ENCODE data around the gene CHRNA3.
"Not testable (repeated sequence)": the region's sequence is repeated elsewhere in the genome, so short reads cannot be mapped to it uniquely, and the experiment has no call there.

Gene CHRNA3

GRCh38 chr15:78616506-78616905 lies 4.3 kb downstream of the CHRNA3 start:
- DNase-seq, result no peak

DNA sequence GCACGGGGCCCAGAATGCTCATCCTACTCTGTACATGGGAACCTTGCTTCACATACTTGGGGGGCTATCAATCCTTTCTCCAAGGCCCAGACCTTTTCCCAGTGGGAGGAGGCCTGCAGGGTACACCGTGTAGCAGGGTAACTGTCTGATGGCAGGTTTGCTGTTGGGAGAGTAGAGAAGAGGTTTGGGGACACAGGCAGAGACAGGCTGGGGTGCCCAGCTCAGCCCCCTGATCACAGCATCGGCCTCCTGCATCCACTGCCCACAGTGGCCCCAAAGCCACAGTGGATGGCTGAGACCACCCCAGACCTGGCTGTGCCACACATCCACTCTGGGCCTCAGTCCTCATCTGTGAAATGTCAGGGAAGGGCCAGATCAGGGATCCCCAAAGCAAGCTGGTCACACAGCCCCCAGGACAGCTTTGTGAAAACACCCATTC lies 5.6 kb downstream of the CHRNA3 start:
- DNase-seq, result no peak

GRCh38 chr15:78614021-78614420 lies 6.8 kb downstream of the CHRNA3 start:
- DNase-seq, result no peak

GRCh38 chr15:78609551-78609950 lies 11.2 kb downstream of the CHRNA3 start:
- DNase-seq, result not testable (repeated sequence)

GRCh38 chr15:78605680-78606079 lies 15.1 kb downstream of the CHRNA3 start:
- no peak for DNase-seq

DNA sequence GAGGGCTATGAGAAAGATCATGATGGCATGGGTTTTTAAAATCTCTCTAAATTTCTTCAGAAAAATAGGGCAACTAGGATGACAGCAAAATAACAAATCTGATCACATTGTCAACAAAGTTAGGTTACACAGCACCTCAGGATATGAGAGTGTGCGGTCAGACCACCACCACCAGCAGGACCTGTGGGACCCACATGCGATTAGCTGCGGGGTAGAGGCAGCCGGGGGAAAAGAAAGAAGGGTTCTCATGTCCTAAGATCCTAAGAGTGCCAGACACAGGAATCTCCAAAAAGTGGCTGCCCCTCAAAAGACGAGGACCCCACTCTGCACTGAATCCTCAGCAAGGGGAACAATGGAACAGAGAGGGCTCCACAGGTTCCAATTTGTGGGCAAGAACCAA lies 15.6 kb downstream of the CHRNA3 start:
- no peak for DNase-seq

DNA sequence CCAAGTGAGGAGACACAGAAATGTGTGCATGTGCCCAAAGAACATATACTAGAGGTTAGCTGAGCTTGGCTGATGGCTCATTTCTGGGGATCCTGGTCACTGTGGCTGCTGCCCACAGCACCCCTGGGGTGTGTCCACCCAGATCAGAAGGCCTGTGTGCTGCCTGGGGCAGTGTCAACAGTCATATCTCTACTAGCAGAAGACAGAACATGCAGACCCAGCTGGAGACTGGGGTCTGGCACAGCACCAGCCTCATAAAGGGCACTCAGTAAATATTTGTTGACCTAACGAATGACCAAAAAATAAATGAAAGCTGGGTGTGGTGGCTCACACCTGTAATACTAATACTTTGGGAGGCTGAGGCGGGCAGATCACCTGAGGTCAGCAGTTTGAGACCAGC lies 16.4 kb downstream of the CHRNA3 start:
- DNase-seq, result no peak

- no peak for DNase-seq
Measured at GRCh38 chr15:78603467-78603866, 17.3 kb downstream of the CHRNA3 start.

DNA sequence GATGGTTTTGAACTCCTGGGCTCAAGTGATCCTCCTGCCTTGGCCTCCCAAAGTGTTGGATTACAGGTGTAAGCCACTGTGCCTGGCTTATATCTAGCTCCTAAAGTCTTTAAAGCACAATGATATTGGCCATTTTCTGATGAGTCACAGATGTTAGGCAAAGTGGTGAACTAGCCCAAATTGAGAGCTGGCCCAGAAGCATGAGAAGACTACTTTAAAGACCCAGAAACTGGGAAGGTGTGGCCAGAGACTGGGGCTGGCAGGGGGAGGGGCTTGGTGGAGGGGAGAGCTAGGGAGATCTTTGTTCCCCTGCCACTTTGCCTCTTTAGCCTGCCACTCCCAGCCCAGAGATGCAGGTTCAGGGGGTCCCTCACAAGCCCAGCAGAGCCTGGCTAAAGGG lies 21.6 kb downstream of the CHRNA3 start:
- DNase-seq, result peak; percentile 19

GRCh38 chr15:78598348-78598747 lies 22.4 kb downstream of the CHRNA3 start:
- DNase-seq, result no peak

- DNase-seq, result no peak
Measured at GRCh38 chr15:78597583-78597982, 23.2 kb downstream of the CHRNA3 start.

GRCh38 chr15:78574944-78575343 lies 45.9 kb downstream of the CHRNA3 start:
- DNase-seq, result no peak

GRCh38 chr15:78573416-78573815 lies 47.4 kb downstream of the CHRNA3 start:
- no peak for DNase-seq

DNA sequence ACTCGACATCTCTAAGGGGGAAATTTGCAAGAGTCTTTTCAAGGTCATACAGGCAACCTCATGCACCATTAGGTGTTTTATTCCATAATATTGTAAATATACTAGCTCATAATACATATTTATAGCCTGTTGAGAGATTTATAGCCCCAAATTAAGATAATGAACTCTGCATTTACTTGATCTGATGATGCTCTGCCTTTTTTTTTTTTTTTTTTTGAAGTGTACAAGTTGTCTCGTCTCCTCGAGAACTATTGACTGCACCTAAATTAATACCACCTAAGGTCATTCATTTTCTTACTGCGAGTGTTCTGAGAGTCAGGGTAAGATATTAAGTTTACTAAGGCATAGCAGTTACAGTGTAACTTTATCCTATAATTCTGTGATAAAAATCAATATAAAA lies 49.4 kb downstream of the CHRNA3 start:
- no peak for DNase-seq

- no peak for DNase-seq
Measured at GRCh38 chr15:78570710-78571109, 50.1 kb downstream of the CHRNA3 start.

DNA sequence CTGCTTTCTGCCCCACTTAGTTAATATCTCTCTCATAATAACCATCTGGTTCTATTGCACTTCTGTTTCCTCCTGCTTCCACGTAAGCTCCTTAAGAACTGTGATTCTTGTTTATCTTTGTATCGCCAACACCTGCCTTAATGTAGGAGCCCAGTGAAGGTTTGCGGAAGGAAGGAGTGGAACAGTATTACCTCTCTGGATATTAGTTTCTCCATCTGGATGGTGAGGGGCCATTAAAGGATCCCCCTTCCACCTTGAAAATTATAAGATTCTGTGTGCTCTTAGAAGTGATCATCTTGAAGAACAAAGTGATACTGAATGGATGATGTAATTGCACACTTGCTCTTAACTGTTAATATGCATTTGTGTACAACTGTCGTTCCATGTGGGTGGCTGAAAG lies 53.3 kb downstream of the CHRNA3 start:
- no peak for DNase-seq

DNA sequence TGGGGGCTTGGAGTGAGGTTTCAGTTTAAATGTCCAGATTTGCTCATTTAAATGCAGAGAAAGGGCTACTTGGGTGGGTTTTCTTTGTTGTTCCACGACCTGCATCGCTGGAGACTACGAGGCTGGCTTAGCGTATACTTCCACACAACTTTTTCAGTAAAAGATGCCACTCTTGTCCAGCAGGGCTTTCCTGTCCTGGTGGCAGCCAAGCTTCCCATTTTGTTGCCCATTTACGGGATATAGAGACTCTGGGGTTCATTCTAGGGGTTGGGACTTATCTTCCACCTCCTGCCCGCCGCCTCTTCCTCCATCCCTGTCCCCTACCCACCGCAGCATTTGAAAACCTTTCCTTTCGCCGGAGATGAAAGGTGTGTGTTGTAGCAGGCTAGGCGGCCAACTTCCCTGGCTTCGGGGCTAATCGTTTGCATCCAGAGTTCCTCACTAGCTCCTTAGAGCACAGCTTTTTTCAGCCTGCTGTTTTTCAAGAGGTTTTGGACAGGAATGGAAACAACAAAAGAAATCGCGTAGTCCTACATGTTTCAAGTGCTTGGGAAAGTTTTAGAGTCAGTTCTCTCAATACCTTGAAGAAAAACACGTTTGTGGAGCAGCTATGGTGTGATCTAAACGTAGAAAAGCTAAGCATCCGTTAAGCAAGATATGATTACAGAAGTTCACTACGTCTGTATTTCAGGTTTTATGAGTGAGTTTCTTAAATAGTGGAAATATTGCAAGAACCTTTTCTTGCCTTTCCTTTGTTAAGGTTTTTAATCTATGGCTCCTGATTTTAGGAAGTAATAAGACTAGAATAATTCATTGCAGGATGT lies 54.6 kb downstream of the CHRNA3 start:
- peak; percentile 35 for DNase-seq

GRCh38 chr15:78565097-78565950 lies 55.5 kb downstream of the CHRNA3 start, which contains the start of gene CHRNA5:
Gene CHRNA5 (plus strand): TSS chr15:78565520. CDS start chr15:78565720, 200 bp downstream.
- peak; percentile 76 for DNase-seq

GRCh38 chr15:78564743-78565096 lies 56.1 kb downstream of the CHRNA3 start:
- DNase-seq, result no peak

- no peak for DNase-seq
Measured at GRCh38 chr15:78563092-78563491, 57.7 kb downstream of the CHRNA3 start.

GRCh38 chr15:78561490-78561889 lies 59.3 kb downstream of the CHRNA3 start:
- DNase-seq, result no peak

GRCh38 chr15:78560201-78560600 lies 60.6 kb downstream of the CHRNA3 start:
- not testable (repeated sequence) for DNase-seq

DNA sequence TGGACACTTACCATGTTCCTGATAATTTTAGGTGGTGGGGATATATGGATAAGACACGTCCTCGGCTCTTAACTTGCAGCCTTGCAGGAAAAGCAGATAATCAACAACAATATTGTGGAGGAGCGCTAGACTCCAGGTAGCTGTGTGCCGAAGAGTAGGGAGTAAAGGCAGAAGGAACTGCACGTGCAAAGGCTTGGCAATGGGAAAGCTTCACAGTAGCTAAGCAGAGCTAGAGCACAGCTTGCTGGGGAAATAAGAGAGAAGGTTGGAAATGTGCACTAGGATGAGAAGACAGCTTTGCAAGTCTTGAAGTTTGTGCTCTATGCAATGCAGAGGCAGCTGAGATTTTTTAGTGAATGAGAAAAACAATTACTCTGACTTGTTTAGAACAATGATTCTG lies 68.2 kb downstream of the CHRNA3 start:
- no peak for DNase-seq

GRCh38 chr15:78551902-78552301 lies 68.9 kb downstream of the CHRNA3 start:
- DNase-seq, result no peak
